Kidney (tissue), 14 donors: Measurements from ENCODE around the gene ACADL. TPM values are rescaled to one million over a fixed set of nuclear protein-coding genes. Genes with fewer than 3 reads are reported as not detected.

Experiments
- DNase-seq, 5 donors: peaks; one replicate each; pipeline ENCODE4 v3.0.0-alpha.2; 2013 to 2020
- FAIRE-seq: peaks from 2 replicates; lab custom pipeline; 2012; peaks lifted over from hg19 to GRCh38; lab: Jason Lieb, UNC
- H3K27ac ChIP-seq, 2 donors: one replicate each; pipeline ENCODE4 v1.7.0; 2013; ENCODE audit warnings: low read depth in 2 of 2, low read length in 2 of 2, inconsistent platforms in 1 of 2
- H3K27me3 ChIP-seq: one replicate; pipeline ENCODE4 v1.7.1; 2013; ENCODE audit warnings: low read length, inconsistent platforms; ENCODE audit not compliant: control insufficient read depth, insufficient read depth
- H3K36me3 ChIP-seq, 3 donors: one replicate each; pipeline versions ENCODE4 v1.7.0 to v1.7.1; 2013; ENCODE audit warnings: low read length in 3 of 3, control low read depth in 1 of 3, inconsistent platforms in 1 of 3; ENCODE audit not compliant: insufficient read depth in 3 of 3, control insufficient read depth in 2 of 3
- H3K4me1 ChIP-seq, 3 donors: one replicate each; pipeline versions ENCODE4 v1.7.0 to v1.7.1; 2013; ENCODE audit warnings: low read length in 3 of 3, inconsistent platforms in 1 of 3, low read depth in 1 of 3; ENCODE audit not compliant: control insufficient read depth in 2 of 3, insufficient read depth in 2 of 3
- H3K4me3 ChIP-seq, 3 donors: one replicate each; pipeline versions ENCODE4 v1.7.0 to v1.8.1; 2013; ENCODE audit warnings: low read length in 3 of 3, control low read depth in 1 of 3, inconsistent platforms in 1 of 3
- H3K9ac ChIP-seq, 3 donors: one replicate each; pipeline versions ENCODE4 v1.7.0 to v1.7.1; 2013; ENCODE audit warnings: low read length in 3 of 3, control low read depth in 1 of 3, inconsistent platforms in 1 of 3
- H3K9me3 ChIP-seq, 3 donors: one replicate each; pipeline versions ENCODE4 v1.7.0 to v1.7.1; 2013; ENCODE audit warnings: low read length in 3 of 3, control low read depth in 1 of 3, inconsistent platforms in 1 of 3; ENCODE audit not compliant: control insufficient read depth in 2 of 3, insufficient read depth in 1 of 3
- CTCF ChIP-seq: IDR thresholded peaks from 3 replicates; pipeline ENCODE4 v1.5.1; 2012; ENCODE audit warnings: mild to moderate bottlenecking, moderate library complexity, borderline replicate concordance; ENCODE audit not compliant: insufficient read depth; ENCODE audit errors: extremely low read depth
- intact Hi-C: fragments of 100-400 bp; cut with DNase I; formaldehyde crosslinking; loops from one replicate; pipeline ENCODE4 v1.11.1; 2022
- polyA plus RNA-seq: library from polyadenylated mRNA; stranded (reverse); fragments of 350-450 nt; fragmentation: Illumina TruSeq; extraction: RNeasy Lipid Tissue Mini Kit (QIAGEN cat#74804); gene quantifications from one replicate; pipeline ENCODE4 v1.2.3, GENCODE V29; 2014; ENCODE audit warnings: low read depth, low replicate concordance; ENCODE audit not compliant: insufficient read depth
- total RNA-seq: library from RNA; stranded (reverse); fragmentation: NEBNext Ultra II Directional; extraction: Animal tissue kit (Norgen Biotek cat#: 25700); gene quantifications from one replicate; pipeline ENCODE4 v1.2.1, GENCODE V29; 2021
- donor health status: control.
- donor health status: control.
- donor health status: control.
- donor health status: control.
- donor health status: control.
- donor health status: DM: yes; HTN: yes; CAD: no.
- donor health status: Normal renal cell carcinoma (clear cell type).

The ACADL gene
- total and polyA plus RNA-seq, 2 donors from 2014 or later: 15.7 to 21.1 TPM

- DNase-seq (no peak), FAIRE-seq (no peak)
- H3K9ac ChIP-seq: peak overlapping the region; percentile 70 to 94 (median 92)
- TF ChIP-seq CTCF: no peak
- no peaks in the 10 kb centered on the region for H3K36me3 ChIP-seq
- H3K27me3 ChIP-seq: no peaks in the 10 kb centered on the region
- H3K27ac ChIP-seq: peak overlapping the region; percentile 93 to 98
- intact Hi-C loops: no loop called here
- no peaks in the 10 kb centered on the region for H3K9me3 ChIP-seq
- H3K4me3 ChIP-seq: peak overlapping the region; percentile 71 to 82 (median 82)
- H3K4me1 ChIP-seq: peaks cover under 1 to 4% (median 2%) of the 10 kb centered on the region in 3 donors
Measured at GRCh38 chr2:210172219-210172575, 53.0 kb downstream of the ACADL start.

- Histone ChIP-seq H3K27ac (peak within 1 kb of the TSS; percentile 99), H3K4me3 (peak within 1 kb of the TSS; percentile 82 to 95 (median 93)), H3K9ac (peak within 1 kb of the TSS; percentile 91 to 98 (median 96)), H3K27me3 (no peaks in the 10 kb centered on the region), H3K9me3 (no peaks in the 10 kb centered on the region), H3K36me3 (no peaks in the 10 kb centered on the region), H3K4me1 (peaks cover 2 to 6% (median 4%) of the 10 kb centered on the region in 3 donors)
- FAIRE-seq: no peak
- TF ChIP-seq CTCF: no peak
- intact Hi-C loops: no loop called here
- DNase-seq: peak; percentile 98 to 100 (median 99)
Measured at GRCh38 chr2:210171309-210172218, 53.7 kb downstream of the ACADL start, which contains the start of gene KANSL1L. Gene KANSL1L, minus strand, starts transcription at chr2:210171409. Its CDS starts 16,827 bp downstream, at chr2:210154582.

DNA sequence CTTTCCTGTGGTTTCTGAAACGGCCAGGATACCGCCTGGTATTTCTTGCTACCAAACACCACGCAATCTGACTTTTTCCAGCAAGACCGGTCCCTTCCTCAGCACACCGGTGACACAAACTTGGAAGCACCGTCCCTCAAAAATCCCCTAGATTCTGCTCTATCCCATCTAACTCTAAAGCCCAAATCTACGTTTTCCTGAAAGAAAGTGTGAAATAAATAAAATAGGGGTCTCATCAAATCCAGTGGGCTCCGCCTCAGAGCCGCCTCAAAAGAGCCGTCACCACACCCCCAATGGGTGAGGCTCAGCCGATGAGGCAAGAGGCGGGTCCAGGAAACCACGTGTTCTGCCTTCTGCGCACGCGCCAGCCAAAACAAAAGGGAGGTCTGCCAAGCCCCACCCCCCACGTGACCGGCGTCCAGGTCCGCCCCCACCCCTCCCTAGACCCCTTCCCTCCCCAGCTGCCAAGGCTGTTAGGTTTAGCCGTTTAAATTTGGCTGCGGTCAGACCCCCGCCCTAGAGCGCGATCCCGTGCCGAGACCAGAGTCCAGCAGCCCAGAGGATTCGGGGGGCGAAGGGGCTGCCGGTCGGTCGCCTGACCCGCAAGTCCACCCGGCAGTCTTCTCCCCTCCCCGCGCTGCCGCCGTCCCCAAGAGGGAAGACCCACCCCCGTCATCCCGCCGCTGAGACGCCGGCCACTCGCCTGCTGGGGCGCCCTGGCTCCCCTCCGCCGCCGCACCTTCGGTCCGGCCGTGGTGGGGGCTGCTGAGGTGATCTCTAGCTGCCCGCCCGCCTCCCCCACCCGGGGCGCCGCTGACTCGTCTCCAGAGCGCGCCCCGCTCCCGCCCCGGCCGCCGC lies 54.6 kb downstream of the ACADL start:
- FAIRE-seq (no peak), DNase-seq (peak; percentile 99)
- intact Hi-C loops: no loop called here
- Histone ChIP-seq H3K4me1 (peaks cover 2 to 15% (median 4%) of the 10 kb centered on the region in 3 donors), H3K27ac (peak overlapping the region; percentile 99), H3K27me3 (no peaks in the 10 kb centered on the region), H3K4me3 (peak overlapping the region; percentile 72 to 95 (median 93)), H3K9me3 (no peaks in the 10 kb centered on the region), H3K9ac (peak overlapping the region; percentile 91 to 98 (median 96)), H3K36me3 (no peaks in the 10 kb centered on the region)
- no peak for TF ChIP-seq CTCF
